PC-3 (cell line): ENCODE data around the gene E2F7.

Experiments used
- EZH2 ChIP-seq: fragments of 300-600 bp; sonication (generic); IDR thresholded peaks from one replicate; pipeline ENCODE4 v1.6.1; 2017; ENCODE audit warnings: antibody characterized with exemption, mild to moderate bottlenecking, low read length; ENCODE audit not compliant: unreplicated experiment
- EZH2phosphoT487 ChIP-seq: fragments of 300-600 bp; sonication (generic); IDR thresholded peaks from 2 replicates; pipeline ENCODE4 v1.6.1; 2018; ENCODE audit warnings: mild to moderate bottlenecking, antibody characterized with exemption, low read length, borderline replicate concordance
- TF ChIP-seq, protein P1 (sequence below): fragments of 300-600 bp; sonication (generic); conservative IDR thresholded peaks from 2 replicates; pipeline ENCODE4 v1.5.1; 2017; ENCODE audit warnings: antibody characterized with exemption, low read depth, mild to moderate bottlenecking, low read length

GRCh38 chr12:77062396-77062795 is 3.0 kb downstream of the E2F7 start:
- TF ChIP-seq, protein P1, sequence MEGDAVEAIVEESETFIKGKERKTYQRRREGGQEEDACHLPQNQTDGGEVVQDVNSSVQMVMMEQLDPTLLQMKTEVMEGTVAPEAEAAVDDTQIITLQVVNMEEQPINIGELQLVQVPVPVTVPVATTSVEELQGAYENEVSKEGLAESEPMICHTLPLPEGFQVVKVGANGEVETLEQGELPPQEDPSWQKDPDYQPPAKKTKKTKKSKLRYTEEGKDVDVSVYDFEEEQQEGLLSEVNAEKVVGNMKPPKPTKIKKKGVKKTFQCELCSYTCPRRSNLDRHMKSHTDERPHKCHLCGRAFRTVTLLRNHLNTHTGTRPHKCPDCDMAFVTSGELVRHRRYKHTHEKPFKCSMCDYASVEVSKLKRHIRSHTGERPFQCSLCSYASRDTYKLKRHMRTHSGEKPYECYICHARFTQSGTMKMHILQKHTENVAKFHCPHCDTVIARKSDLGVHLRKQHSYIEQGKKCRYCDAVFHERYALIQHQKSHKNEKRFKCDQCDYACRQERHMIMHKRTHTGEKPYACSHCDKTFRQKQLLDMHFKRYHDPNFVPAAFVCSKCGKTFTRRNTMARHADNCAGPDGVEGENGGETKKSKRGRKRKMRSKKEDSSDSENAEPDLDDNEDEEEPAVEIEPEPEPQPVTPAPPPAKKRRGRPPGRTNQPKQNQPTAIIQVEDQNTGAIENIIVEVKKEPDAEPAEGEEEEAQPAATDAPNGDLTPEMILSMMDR: no peak
- TF ChIP-seq EZH2phosphoT487: no peak
- no peak for TF ChIP-seq EZH2
